ES-I3 (cell line): ENCODE data around the gene APOC3.

ENCODE experiments used
- H3K36me3 ChIP-seq: 2 replicates; pipeline ENCODE4 v1.6.1; 2013; ENCODE audit warnings: mild to moderate bottlenecking, low read length, control low read depth, moderate library complexity; ENCODE audit not compliant: insufficient read depth
- H3K4me1 ChIP-seq: 2 replicates; pipeline ENCODE4 v1.6.1; 2013; ENCODE audit warnings: mild to moderate bottlenecking, control low read depth, low read length; ENCODE audit not compliant: insufficient read depth
- H3K9ac ChIP-seq: 2 replicates; pipeline ENCODE4 v1.6.1; 2013; ENCODE audit warnings: low read depth, mild to moderate bottlenecking, low read length, moderate library complexity
- H3K9me3 ChIP-seq: 2 replicates; pipeline ENCODE4 v1.6.1; 2013; ENCODE audit warnings: mild to moderate bottlenecking, low read length, moderate library complexity; ENCODE audit not compliant: control insufficient read depth, insufficient read depth

Gene APOC3

DNA sequence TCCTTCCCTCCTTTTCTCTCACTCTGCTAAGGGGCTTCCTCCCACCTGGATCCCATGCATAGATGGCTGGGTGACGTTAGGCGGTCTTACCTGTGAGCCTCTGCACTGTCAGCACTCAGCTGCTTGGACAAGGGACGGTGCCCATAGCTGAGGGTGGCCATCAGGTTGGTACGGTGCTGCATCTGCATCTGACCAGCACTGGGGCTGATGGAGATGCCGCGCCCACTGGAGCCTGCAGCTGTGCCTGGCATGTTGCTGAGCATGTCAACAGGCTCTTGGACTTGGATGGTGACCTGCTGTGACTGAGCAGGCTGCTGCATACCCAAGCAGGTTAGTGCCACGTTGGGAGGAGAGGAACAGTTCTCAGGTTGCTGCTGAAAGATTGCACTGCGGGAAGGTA, 29.5 kb downstream of the APOC3 start:
- H3K4me1 ChIP-seq, result no peaks in the 10 kb centered on the region
- no peak overlapping the region for H3K9ac ChIP-seq
- peaks cover 16% of the 10 kb centered on the region for H3K36me3 ChIP-seq
- H3K9me3 ChIP-seq, result no peaks in the 10 kb centered on the region

GRCh38 chr11:116860303-116860702, 30.6 kb downstream of the APOC3 start:
- Histone ChIP-seq H3K9ac (no peak overlapping the region), H3K36me3 (peaks cover 17% of the 10 kb centered on the region), H3K4me1 (no peaks in the 10 kb centered on the region), H3K9me3 (no peaks in the 10 kb centered on the region)

DNA sequence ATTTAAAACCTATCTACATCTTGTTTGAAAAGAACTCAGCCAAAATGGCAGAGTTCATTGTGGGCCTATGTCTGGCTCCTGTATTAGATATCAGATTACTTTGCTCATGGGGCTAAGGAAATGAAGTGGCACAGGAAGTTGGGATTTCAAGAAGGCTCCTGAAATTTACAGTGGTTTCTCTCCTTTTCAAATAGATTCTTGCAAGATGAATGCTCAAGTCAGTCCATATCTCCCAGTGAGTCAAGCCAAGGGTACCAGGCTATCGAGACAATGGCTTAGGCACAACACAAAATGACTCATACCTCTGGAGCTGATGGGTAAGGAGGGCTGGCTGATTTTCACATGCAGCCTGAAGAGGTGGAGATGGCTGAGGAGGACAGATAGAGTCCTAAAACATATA, 31.8 kb downstream of the APOC3 start:
- H3K36me3 ChIP-seq, result peaks cover 20% of the 10 kb centered on the region
- no peaks in the 10 kb centered on the region for H3K4me1 ChIP-seq
- no peak overlapping the region for H3K9ac ChIP-seq
- H3K9me3 ChIP-seq, result no peaks in the 10 kb centered on the region

DNA sequence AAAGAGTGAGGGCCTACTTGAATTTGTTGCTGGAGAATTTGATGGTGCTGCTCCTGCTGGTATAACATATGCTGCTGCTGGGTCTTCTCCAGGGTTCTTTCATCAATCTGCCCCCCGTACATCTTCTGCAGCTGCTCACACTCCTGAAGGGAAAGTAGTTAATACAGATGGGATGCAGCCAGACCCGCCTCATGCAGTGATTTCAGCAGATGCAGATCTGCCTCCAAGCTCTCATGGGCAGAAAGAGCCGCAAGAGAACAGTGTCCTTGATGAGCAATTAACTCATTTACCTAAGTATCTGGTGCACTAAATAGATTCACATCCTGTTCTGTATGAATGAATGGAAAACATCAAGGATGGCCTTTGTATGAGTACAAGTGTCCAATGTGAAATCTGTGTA, 32.5 kb downstream of the APOC3 start:
- Histone ChIP-seq H3K36me3 (peaks cover 25% of the 10 kb centered on the region), H3K9ac (no peak overlapping the region), H3K9me3 (no peaks in the 10 kb centered on the region), H3K4me1 (no peaks in the 10 kb centered on the region)

DNA sequence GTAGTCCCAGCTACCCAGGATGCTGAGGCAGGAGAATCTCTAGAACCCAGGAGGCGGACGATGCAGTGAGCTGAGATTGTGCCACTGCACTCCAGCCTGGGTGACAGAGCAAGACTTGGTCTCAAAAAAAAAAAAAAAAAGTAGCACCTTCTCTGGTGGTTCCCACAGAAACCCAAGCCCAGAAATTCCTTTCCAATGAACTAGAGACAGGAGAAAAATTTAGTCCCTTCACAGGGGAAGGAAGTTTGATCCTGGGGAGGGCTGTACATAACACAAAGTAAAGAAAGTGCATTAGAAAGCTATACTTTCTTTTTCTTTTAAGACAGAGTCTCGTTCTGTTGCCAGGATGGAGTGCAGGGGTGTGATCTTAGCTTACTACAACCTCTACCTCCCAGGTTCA, 33.2 kb downstream of the APOC3 start:
- Histone ChIP-seq H3K36me3 (peaks cover 26% of the 10 kb centered on the region), H3K9me3 (no peaks in the 10 kb centered on the region), H3K9ac (no peak overlapping the region), H3K4me1 (no peaks in the 10 kb centered on the region)

- Histone ChIP-seq H3K9ac (no peak overlapping the region), H3K36me3 (peaks cover 28% of the 10 kb centered on the region), H3K4me1 (no peaks in the 10 kb centered on the region), H3K9me3 (no peaks in the 10 kb centered on the region)
Observed at GRCh38 chr11:116864531-116864930, 34.8 kb downstream of the APOC3 start.

- Histone ChIP-seq H3K36me3 (peaks cover 26% of the 10 kb centered on the region; the same call in 1 of the 2 replicates), H3K4me1 (no peaks in the 10 kb centered on the region), H3K9me3 (no peaks in the 10 kb centered on the region), H3K9ac (no peak overlapping the region)
Observed at GRCh38 chr11:116865696-116866095, 36.0 kb downstream of the APOC3 start.

DNA sequence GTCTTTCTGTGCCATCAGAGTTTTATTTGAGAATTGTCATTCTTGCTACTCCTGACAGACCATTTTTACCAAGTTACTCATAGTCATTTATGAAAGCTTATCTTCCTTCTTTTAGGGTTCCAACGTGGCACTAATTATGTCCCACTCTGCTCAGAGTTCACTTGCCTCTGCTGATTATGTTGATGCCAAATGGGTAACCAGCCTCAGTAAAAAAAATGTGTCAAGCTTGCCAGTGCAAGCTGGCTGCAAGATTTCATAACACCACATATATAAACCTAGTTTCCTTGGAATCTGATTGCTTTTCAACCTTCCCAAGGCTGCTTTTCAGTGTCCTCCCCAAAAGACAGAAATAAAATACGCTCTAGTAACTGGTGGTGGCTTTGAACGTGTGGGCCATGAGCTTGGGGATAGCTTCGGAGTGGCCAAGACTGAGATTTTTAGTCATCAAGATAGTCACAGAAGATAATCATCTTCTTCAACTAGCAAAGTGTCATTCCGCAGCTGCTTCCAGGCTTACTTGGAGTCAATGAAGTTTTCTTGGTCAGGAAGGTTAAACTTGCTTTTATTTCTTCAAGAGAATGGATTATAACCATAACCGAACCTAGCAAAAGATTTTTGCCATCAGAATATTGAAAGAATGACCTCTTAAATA, 37.2 kb downstream of the APOC3 start:
- no peak overlapping the region for H3K9ac ChIP-seq
- no peaks in the 10 kb centered on the region for H3K9me3 ChIP-seq
- H3K36me3 ChIP-seq, result peaks cover 22% of the 10 kb centered on the region; the same call in 1 of the 2 replicates
- H3K4me1 ChIP-seq, result no peaks in the 10 kb centered on the region

GRCh38 chr11:116867619-116868018, 37.9 kb downstream of the APOC3 start:
- Histone ChIP-seq H3K9ac (no peak overlapping the region), H3K4me1 (no peaks in the 10 kb centered on the region), H3K36me3 (peaks cover 18% of the 10 kb centered on the region; the same call in 1 of the 2 replicates), H3K9me3 (no peaks in the 10 kb centered on the region)

DNA sequence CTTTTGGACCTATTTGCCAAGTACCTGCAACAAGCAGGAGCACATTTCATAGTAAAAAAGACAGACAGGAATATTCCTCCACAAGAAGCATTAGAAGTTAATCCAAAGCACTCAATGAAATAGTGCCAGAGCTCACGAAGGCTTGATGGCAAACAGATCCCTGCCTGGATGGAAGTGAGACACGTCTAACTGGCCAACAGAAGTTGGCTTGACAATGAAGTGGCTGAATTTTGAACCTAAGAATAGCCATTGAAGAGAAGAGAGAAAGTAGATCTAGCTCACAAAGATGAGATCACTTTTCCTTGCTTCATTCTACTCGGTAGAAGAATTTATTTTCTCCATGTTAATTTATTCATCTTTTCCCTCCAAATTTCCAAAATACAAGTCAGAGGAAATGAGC, 38.4 kb downstream of the APOC3 start:
- peaks cover 18% of the 10 kb centered on the region; the same call in 1 of the 2 replicates for H3K36me3 ChIP-seq
- H3K4me1 ChIP-seq, result no peaks in the 10 kb centered on the region
- no peak overlapping the region for H3K9ac ChIP-seq
- H3K9me3 ChIP-seq, result no peaks in the 10 kb centered on the region

DNA sequence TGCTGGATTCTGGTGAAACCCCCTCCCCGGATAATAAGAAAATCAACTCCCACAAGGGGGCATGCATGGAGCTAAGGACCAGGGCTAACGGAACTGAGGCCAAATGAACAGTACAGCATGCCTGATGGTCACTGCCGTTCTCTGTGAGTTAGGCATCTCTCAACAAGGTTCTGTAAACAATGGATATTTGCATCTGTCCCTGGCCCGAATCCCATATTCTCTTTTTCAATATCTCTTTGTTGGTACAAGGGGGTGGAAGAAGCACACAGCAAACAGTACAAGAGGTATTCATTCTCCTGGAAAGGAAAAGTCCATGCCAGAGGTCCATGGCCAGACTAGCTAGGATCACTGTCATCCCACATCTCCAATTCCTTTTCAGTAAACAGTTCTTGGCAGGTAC, 39.9 kb downstream of the APOC3 start:
- Histone ChIP-seq H3K36me3 (peaks cover 18% of the 10 kb centered on the region), H3K4me1 (no peaks in the 10 kb centered on the region), H3K9ac (no peak overlapping the region), H3K9me3 (no peaks in the 10 kb centered on the region)

GRCh38 chr11:116870054-116870453, 40.3 kb downstream of the APOC3 start:
- Histone ChIP-seq H3K9me3 (no peaks in the 10 kb centered on the region), H3K4me1 (no peaks in the 10 kb centered on the region), H3K36me3 (peaks cover 15% of the 10 kb centered on the region), H3K9ac (no peak overlapping the region)

DNA sequence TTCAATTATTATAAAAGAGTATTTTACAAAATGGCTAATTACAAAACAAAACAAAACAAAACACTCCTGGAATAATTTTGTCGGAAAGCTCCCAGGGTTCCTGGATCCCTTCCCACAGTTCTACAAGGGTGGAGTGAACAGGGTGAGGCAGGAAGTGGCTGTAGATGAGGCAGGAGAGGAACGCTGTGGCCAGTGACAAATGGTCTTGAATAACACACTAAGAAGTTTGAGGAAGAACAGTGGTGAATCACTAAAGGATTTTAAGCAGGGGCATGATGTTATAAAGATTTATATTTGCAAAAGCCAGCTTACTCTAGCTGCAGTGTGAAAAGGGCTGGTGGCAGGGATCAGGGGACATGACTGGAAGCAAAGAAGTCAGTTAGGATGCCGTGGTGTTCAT, 41.5 kb downstream of the APOC3 start:
- no peaks in the 10 kb centered on the region for H3K4me1 ChIP-seq

GRCh38 chr11:116873381-116873780, 43.7 kb downstream of the APOC3 start:
- Histone ChIP-seq H3K4me1 (no peaks in the 10 kb centered on the region), H3K9ac (no peak overlapping the region), H3K9me3 (no peaks in the 10 kb centered on the region), H3K36me3 (peaks cover under 1% of the 10 kb centered on the region)

More for the DNA sequence above, 41.5 kb downstream of the APOC3 start:
- H3K36me3 ChIP-seq, result peaks cover 11% of the 10 kb centered on the region
- no peaks in the 10 kb centered on the region for H3K9me3 ChIP-seq
- H3K9ac ChIP-seq, result no peak overlapping the region

DNA sequence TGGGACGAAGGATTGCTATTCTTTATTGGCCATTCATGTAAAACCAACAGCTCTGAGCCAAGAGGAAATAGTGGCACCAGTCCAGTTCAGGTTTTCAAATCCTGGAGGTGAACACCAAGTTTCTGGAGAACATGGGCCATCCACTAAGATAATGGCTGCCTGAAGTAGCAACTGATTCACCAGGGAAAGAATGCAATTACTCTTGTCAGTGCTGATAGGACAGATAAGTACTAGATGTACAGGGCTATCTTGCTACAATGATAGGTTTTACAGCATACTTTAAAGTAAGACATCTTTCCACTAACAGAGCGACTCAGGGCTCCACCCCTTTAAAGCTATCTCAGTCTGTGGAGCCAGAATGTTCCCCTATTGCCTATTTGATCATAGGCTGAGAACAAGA, 44.5 kb downstream of the APOC3 start:
- Histone ChIP-seq H3K4me1 (no peaks in the 10 kb centered on the region), H3K36me3 (no peaks in the 10 kb centered on the region; the same call in none of the 2 replicates), H3K9me3 (no peaks in the 10 kb centered on the region), H3K9ac (no peak overlapping the region)
